ENCODE results near the gene ZNF668.

Gene ZNF668

DNA sequence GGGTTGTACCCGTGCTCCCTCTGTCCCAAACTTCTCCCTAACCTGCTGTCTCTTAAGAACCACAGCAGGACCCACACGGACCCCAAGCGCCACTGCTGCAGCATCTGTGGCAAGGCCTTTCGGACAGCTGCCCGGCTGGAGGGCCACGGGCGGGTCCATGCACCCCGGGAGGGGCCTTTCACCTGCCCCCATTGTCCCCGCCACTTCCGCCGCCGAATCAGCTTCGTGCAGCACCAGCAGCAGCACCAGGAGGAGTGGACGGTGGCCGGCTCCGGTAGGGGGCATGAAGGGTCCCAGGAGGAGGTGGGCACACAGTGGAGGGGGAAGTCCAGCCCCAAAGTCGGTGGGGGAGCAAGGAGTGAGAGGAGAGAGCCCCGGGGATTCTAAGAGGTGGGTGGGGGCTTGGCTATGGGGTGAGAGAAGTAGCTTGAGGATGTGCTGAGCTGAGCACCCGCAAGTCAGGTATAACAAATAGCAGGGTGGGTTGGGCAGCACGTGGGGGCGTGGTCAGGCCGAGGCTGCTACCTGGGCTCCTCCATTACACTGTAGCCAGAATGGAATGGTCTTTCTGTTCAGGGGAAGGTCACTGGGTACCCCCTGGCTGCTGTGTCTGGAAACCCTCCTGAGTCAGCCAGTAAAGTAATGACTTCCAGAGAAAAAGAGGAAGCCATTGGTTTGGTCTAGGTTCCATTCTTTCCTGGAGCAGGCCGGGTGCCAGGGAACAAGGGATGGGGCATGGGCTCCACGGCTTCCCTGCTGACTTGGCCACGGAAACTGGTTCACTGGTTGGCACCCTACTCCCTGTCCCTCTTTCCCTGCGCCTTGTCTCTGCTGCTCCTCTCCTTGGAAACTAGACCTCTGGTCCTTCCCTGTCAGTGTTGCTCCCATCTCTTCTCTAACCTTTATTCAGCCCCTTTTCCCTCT is 7.7 kb upstream of the ZNF668 start:
- no peak for FAIRE-seq

DNA sequence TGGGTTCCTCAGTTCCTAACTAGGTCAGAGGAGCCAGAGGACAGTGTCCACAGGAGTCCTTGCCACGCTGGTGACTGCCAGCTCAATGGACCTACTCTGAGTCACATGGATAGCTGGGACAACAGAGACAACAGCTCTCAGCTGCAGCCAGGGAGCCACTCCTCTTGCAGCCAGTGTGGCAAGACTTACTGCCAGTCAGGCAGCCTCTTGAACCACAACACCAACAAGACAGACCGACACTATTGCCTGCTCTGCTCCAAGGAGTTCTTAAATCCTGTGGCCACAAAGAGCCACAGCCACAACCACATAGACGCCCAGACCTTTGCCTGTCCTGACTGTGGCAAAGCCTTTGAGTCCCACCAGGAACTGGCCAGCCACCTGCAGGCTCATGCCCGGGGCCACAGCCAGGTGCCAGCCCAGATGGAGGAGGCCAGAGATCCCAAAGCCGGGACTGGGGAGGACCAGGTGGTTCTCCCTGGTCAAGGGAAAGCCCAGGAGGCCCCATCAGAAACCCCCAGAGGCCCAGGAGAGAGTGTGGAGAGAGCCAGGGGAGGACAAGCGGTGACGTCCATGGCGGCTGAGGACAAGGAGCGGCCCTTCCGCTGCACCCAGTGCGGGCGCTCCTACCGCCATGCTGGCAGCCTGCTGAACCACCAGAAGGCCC is 6.8 kb upstream of the ZNF668 start:
- no peak for FAIRE-seq

DNA sequence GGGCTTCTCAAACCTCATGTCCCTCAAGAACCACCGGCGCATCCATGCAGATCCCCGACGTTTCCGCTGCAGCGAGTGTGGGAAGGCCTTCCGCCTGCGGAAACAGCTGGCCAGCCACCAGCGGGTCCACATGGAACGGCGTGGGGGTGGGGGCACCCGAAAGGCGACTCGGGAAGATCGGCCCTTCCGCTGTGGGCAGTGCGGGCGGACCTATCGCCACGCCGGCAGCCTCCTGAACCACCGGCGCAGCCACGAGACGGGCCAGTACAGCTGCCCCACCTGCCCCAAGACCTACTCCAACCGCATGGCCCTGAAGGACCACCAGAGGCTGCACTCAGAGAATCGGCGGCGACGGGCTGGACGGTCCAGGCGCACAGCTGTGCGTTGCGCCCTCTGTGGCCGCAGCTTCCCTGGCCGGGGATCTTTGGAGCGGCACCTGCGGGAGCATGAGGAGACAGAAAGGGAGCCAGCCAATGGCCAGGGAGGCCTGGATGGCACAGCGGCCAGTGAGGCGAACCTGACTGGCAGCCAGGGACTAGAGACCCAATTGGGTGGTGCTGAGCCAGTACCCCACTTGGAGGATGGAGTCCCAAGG is 6.1 kb upstream of the ZNF668 start:
- no peak for FAIRE-seq

DNA sequence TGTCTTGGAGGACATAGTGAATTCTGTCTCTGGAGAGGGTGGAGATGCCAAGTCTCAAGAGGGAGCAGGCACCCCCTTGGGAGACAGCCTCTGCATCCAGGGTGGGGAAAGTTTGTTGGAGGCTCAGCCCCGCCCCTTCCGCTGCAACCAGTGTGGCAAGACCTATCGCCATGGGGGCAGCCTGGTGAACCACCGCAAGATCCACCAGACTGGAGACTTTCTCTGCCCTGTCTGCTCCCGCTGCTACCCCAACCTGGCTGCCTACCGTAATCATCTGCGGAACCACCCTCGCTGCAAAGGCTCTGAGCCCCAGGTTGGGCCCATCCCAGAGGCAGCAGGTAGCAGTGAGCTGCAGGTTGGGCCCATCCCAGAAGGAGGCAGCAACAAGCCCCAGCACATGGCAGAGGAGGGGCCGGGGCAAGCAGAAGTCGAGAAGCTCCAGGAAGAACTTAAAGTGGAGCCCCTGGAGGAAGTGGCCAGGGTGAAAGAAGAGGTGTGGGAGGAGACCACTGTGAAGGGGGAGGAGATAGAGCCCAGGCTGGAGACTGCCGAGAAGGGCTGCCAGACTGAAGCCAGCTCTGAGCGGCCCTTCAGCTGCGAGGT is 5.4 kb upstream of the ZNF668 start:
- FAIRE-seq: no peak

DNA sequence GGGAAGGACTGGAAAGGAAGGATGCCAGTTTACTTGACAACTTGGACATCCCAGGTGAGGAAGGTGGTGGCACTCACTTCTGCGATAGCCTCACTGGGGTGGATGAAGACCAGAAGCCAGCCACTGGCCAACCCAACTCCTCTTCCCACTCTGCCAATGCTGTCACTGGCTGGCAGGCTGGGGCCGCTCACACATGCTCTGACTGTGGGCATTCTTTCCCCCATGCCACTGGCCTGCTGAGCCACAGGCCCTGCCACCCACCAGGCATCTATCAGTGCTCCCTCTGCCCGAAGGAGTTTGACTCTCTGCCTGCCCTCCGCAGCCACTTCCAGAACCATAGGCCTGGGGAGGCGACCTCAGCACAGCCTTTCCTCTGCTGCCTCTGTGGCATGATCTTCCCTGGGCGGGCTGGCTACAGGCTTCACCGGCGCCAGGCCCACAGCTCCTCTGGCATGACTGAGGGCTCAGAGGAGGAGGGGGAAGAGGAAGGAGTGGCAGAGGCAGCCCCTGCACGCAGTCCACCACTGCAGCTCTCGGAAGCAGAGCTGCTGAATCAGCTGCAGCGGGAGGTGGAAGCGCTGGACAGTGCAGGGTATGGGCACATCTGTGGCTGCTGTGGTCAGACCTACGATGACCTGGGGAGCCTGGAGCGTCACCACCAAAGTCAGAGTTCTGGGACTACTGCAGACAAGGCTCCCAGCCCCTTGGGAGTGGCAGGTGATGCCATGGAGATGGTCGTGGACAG is 4.7 kb upstream of the ZNF668 start:
- FAIRE-seq: no peak

DNA sequence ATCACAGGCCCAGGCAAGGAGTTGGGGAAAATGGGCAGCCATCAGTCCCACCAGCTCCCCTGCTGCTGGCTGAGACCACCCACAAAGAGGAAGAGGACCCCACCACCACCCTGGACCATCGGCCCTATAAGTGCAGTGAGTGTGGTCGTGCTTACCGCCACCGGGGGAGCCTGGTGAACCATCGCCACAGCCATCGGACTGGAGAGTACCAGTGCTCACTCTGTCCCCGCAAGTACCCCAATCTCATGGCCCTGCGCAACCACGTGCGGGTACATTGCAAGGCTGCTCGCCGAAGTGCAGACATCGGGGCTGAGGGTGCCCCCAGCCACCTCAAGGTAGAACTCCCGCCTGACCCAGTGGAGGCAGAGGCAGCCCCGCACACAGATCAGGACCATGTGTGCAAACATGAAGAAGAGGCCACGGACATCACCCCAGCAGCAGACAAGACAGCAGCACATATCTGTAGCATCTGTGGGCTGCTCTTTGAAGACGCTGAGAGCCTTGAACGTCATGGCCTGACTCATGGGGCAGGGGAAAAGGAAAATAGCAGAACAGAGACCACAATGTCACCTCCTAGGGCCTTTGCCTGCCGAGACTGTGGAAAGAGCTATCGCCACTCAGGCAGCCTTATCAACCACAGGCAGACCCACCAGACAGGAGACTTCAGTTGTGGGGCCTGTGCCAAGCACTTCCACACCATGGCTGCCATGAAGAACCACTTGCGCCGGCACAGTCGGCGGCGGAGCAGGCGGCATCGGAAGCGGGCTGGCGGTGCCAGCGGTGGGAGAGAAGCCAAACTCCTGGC is 3.8 kb upstream of the ZNF668 start:
- no peak for FAIRE-seq

DNA sequence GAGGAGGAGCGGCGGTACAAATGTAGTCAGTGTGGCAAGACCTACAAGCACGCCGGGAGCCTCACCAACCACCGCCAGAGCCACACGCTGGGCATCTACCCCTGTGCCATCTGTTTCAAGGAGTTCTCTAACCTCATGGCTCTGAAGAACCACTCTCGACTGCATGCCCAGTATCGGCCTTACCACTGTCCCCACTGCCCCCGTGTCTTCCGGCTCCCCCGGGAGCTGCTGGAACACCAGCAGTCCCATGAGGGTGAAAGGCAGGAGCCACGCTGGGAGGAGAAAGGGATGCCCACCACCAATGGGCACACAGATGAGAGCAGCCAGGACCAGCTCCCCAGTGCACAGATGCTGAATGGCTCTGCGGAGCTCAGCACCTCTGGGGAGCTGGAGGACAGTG is 3.0 kb upstream of the ZNF668 start:
- FAIRE-seq: no peak

DNA sequence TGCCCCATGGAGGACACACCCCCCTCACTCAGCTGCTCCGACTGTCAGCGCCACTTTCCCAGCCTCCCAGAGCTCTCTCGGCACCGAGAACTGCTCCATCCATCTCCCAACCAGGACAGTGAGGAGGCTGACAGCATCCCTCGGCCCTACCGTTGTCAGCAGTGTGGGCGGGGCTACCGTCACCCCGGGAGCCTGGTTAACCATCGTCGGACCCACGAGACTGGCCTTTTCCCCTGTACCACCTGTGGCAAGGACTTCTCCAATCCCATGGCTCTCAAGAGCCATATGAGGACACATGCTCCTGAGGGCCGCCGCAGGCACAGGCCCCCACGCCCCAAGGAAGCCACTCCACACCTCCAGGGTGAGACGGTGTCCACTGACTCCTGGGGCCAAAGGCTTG is 2.3 kb upstream of the ZNF668 start:
- FAIRE-seq: no peak

DNA sequence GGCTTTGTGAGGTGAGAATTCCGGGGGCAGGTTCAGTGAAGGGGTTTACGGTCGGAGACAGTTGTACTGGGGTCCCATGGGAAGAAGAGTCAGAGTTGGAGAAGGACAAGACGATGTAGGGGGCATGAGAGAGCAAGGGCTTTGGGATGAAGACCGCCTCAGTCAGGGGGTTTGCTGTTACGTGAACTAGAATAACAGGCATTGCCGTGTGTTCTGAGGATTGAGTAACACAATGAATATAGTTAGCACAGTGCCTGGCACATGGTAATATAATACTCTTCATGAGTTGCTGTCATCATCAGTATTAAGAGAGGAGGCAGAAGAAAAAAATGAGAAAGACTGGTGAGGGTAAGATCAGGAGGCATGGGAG is 759 bp upstream of the ZNF668 start:
- no peak for FAIRE-seq

DNA sequence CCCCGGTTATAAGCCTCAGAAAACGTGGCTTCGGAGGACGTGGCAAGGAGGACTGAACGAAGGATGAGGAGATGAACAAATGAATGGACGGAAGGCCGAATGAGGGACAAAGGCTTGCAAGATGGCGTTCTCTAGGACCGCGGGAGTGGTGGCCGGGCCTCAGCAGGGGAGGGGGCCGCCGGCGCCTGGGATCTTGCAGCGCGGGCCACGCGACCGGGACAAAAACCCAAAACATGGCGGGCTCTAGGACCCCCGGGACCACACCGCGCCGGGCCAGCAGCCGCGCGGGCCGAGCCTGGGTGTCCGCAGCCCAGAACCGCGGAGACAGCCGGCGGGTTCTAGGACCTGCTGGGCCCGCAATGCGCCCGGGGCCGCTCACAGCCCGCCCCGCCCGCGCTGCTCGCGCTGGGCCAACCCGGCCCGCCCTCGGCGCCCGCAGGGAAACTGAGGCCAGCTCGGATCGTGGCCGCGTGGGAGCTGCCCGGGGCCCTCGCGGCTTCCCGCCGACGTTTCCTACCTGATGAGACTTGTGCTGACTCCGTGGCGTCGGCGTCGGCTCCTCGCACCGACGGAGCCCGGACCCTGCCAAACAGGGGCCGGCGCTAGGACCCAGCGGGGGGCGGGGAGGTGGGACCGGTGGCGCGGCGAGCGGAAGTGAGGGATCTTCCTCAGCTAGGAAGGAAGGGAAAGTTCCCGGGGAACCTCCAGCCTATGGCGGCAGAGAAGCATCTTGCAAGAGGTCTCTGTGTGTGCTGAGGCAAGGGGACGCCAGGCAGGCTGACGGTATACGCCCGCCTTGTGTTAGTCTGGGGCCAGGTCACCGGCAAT is 684 bp downstream of the ZNF668 start:
- FAIRE-seq: no peak

DNA sequence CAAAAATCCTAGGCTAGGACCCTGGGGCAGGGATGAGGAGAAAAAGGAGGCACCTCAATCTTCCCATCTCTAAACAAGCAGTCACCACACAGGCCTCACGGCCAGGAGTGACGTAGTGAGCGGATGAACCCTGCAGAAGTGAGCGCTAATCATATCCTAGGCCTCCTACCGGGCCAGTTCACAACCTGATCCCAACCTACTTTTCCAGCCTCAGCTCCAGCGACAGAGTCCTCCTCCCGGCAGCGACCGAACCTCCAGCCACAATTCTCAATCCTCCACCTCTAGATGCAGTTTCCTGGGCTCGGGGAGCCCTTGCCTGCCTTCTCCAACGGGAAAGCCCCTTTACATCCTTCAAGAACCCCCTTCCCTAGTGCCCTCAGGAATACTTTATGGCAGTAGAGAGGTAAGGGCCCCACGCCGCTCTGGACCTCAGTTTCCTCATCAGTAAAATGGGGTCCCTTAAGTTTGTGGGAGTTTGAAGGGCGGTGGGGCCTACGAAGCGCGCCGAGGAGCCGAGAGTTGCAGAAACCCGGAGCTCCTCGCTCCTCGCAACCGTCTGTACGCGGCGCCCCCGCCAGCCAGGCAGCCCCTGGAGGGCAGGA is 1.4 kb downstream of the ZNF668 start:
- no peak for FAIRE-seq

DNA sequence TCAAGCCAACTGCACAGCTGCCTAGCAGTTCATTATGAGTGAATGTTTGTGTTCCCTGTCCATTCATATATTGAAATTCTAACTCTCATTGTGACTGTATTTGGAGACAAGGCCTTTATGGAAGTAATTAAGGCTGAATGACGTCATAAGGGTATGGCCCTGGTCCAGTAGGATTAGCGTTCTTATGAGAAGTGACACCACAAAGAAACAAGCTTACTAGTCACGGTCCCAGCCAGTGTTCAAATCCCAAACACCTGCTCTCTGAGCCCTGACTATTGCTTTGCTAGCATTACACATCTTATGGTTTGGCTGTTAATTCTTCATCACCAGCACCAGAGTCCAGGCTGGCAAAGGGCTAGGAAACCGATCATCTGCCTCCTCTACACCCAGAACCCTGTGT is 2.2 kb downstream of the ZNF668 start:
- FAIRE-seq: no peak

DNA sequence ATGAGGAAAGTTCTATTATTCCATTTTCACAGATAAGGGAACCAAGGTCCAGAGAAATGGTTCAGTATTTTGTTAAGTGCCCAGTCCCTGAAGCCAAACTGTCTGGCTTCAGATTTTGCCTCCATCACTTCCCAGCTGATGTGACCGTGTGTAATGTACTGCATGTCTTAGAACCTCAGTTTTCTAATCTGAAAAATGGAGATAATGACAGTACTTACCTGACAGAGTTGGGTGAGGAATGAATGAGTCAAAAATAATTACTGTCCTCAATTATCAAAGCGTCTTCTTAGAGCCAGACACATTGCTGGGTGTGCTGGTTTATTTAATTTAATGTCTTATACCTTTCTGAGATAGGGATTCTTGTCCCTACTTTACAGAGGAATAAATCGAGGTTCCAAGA is 6.7 kb downstream of the ZNF668 start:
- FAIRE-seq: no peak

DNA sequence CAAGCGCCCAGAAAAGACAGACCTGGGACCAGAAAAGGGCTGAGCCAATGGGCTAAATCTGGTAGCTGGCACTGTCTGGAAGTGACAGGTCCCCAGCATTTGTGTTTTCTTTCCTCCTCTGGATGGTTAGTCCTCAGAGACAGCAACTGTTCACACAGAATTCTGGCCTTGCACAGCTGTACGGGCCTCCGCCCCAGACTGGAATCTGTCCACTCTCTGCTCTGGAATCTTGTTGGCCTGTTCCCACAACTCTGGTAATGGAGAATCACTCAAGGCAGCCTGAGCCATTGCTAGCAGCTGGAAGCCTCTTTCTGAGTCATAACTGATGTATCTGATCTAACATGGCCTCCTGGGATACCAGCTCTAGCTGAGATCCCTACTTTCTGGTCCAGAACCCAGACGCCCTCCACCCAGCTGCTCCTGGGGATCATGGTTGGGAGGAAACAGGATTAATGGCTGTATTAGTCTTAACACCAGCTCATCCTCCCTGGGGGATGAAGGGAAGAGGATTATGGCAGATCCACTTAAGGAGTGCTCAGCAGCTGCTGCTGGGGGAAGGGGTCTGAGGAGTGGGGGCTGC is 9.1 kb downstream of the ZNF668 start:
- no peak for FAIRE-seq

DNA sequence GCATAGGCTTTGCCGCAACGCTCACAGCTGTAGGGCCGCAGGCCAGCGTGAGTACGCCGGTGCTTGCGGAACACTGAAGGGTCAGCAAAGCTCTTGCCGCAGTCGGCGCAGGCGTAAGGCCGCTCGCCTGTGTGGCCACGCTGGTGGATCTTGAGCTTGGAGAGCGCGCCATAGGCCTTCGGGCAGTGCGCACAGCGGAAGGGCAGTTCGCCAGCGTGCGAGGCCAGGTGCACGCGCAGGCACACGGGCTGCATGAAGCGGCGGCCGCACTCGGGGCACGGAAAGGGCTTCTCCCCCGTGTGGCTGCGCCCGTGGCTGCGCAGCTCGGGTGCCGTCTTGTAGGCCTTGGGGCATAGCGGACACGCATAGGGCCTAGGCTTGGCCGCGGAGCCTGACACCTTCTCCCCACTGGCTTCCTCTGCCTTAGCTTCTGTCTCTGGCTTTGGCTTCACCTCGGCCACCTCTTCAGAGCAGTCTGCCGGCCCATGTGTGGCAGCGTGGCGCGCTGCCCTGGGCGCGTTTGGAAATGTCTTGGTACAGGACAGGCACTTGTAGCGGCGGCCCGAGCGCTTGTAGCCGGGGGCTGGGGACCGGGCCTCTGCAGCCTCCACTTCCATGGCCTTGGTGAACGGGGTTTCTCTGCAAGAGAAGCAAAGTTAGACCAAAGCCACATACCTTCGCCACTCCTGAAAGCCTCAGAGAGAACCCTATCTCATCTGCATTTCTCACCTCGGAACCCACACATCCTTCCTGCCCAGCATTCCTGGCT is 10.0 kb downstream of the ZNF668 start:
- no peak for FAIRE-seq

DNA sequence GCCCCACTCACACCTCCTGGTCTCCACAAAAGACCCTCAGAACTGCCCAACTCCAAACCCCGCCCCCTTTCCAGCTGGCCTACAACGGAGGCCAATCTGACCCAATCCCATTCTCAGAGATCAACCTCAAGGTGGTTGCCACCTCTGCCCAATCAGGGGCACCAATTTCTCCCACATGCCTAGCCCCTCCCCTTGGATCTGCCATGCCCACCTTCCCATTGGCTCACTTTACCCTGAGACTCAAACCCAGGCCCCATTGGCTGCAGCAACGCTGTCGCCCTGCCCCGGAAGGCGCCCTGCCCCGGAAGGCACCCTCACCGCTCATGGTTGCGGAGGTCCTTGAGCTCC is 10.6 kb downstream of the ZNF668 start:
- FAIRE-seq: no peak

DNA sequence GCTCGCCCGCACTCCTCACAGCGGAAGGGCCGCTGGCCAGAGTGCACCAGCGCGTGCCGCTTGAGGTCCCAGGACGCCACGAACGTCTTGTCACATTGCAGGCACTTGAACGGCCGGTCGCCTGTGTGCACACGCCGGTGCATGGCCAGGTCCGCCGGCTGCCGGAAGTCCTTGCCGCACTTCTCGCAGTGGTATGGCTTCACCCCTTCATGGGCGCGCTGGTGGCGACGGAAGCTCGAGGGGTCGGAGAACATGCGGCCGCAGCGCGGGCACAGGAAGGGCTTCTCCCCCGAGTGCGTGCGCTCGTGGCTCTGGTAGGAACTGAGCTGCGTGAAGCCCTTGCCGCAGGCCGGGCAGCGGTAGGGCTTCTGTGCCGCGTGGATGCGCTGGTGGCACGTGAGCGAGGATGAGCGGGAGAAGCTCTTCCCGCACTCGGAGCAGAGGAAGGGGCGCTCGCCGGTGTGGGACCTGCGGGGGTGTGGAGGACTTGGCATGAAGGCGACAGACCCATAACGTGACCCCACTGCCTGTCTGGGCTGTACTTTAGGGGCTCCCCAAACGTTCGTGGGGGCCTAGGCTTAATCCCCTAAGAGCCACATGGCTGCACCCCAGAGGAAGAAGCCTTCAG is 12.1 kb downstream of the ZNF668 start:
- FAIRE-seq: no peak

DNA sequence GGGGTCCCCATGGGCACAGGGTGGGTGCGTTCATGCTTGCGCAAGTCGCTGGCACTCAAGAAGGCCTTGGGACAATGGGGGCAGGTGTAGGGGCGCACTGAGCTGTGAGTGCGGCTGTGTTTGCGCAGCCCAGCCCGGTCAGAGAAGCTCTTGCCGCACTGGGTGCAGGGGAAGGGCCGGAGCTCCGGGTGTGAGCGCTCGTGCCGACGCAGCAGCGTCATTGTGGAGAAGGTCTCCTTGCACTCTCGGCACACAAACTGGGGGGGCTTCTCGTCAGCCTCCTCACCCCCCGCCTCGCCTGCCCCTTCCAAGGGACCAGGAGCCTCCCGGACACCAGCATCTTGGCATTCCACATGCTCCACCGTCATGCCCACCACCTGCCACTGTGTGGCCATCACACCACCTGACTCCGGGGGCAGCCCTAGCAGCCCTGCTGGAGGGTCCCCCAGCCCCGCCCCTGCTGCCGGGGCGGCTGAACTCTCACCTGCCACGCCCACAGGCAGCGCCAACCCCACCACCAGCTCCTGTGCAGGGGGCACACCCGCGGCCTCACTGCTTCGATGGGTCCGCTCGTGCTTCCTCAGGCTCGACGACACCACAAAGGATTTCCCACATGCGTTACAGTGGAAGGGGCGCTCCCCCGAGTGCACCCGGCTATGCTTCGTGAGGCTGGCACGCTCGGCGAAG is 12.8 kb downstream of the ZNF668 start:
- no peak for FAIRE-seq

DNA sequence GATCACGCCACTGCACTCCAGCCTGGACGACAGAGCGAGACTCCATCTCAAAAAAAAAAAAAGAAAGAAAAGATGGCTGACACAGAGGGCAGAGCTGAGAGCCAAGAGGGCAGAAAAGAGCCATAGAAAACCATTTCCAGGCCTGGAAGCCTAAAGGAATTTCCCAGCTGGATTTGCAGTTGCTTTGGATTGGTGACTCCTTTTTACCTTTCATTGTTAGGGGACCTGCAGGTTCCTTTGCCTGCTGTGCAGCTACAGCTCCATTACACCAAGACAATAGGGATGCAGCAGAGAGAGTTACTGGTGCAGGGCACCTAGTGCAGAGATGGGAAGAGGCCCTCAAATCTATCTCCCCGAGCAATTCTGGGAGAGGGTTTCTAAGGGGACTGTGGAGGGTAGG is 18.4 kb downstream of the ZNF668 start:
- FAIRE-seq: no peak

Data from islet of Langerhans (tissue), 1 donor.